Astrocyte of the spinal cord (primary cell): Measurements from ENCODE around the gene KCNH3.

Source experiments
- DNase-seq: peaks from one replicate; pipeline ENCODE4 v3.0.0; 2011; ENCODE audit warnings: low read depth, low spot score
- H3K4me3 ChIP-seq: 2 replicates; pipeline ENCODE4 v1.5.1; 2011; ENCODE audit warnings: low read depth, mild to moderate bottlenecking, low read length, moderate library complexity
- CTCF ChIP-seq: IDR thresholded peaks from 2 replicates; pipeline ENCODE4 v1.5.1; 2012; ENCODE audit warnings: low read depth, mild to moderate bottlenecking, low read length, inconsistent platforms
- in situ Hi-C: cut with HindIII; loops from 2 replicates; pipeline ENCODE4 v1.10.0; 2017; ENCODE audit warnings: low sequenced_read_pairs

The KCNH3 gene

GRCh38 chr12:49534731-49535278 is 4.0 kb upstream of the KCNH3 start:
- DNase-seq = no peak
- no peak overlapping the region for H3K4me3 ChIP-seq

GRCh38 chr12:49535921-49536525 is 2.8 kb upstream of the KCNH3 start:
- no peak overlapping the region for H3K4me3 ChIP-seq
- TF ChIP-seq CTCF = no peak
- in situ Hi-C loops = no loop called here
- DNase-seq = no peak

More at GRCh38 chr12:49534731-49535278, 4.0 kb upstream of the KCNH3 start:
- no peak for TF ChIP-seq CTCF
- in situ Hi-C loops = no loop called here

GRCh38 chr12:49536526-49537071 is 2.2 kb upstream of the KCNH3 start:
- in situ Hi-C loops = no loop called here
- no peak overlapping the region for H3K4me3 ChIP-seq
- TF ChIP-seq CTCF = no peak
- DNase-seq = no peak

GRCh38 chr12:49537231-49537751 is 1.5 kb upstream of the KCNH3 start:
- H3K4me3 ChIP-seq = no peak overlapping the region
- no peak for TF ChIP-seq CTCF
- DNase-seq = no peak
- in situ Hi-C loops = no loop called here

- TF ChIP-seq CTCF = no peak
- no peak for DNase-seq
- H3K4me3 ChIP-seq = peak overlapping the region; percentile 20
- in situ Hi-C loops = no loop called here
These were observed 899 bp upstream of the KCNH3 start for GRCh38 chr12:49537752-49538509.

- no peak overlapping the region for H3K4me3 ChIP-seq
- in situ Hi-C loops = no loop called here
- no peak for TF ChIP-seq CTCF
- DNase-seq = no peak
These were observed 787 bp downstream of the KCNH3 start for GRCh38 chr12:49539406-49540228.
